Activated CD8-positive, alpha-beta memory T cell treated with anti-CD3 and anti-CD28 coated beads, Interleukin-2, amount 50 U/mL, for 24 hours (primary cell): Measurements from ENCODE around the gene TESPA1.
A peak's percentile ranks its signal among the peaks of the same experiment; 100 is the strongest.
"Not testable (repeated sequence)": the region's sequence is repeated elsewhere in the genome, so short reads cannot be mapped to it uniquely, and the experiment has no call there.

ENCODE experiments used
- DNase-seq: peaks from one replicate; pipeline ENCODE4 v3.0.0-alpha.2; 2020; ENCODE audit errors: extremely low read depth

Gene TESPA1

DNA sequence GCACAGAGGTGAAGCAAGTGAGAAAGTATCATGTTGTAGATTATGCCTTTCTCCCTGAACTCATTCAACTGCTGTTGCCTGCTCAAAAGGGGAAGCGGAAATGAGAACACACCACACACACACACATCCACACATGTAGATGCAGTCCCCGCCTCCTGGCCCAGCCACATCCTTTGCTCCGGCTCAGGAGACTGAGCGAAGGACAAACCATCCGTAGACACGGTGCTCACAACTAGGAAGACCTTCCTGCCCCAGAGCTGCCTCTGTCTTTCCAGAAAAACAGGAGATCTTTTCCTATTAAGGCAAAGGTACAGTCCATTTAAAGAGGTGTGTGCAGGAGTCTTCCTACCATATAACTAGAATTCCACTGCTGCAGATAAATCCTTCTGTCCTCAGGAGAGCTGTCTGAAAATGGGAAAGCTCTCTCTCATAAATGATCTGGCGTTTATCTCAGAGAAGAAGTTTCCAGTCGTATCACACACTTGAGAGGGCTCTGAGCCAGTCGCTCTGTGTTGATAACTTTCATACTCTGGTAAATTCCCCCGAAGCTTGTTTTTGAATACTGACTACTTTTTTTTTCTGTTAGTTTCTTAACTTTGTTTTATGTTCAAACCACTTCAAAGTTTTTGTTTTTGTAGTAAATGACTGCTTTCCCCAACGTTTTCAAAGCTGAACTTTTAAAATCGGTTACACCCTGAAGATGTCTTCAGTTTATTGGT, at the start of gene TESPA1:
Gene TESPA1 (minus strand): TSS at position 105 of the 719 bp plus-strand sequence. CDS start 10,200 bp downstream, outside the sequence.
- peak; percentile 71 for DNase-seq

GRCh38 chr12:55034218-55034617, 49.7 kb upstream of the TESPA1 start:
- DNase-seq = no peak

- DNase-seq = no peak
Measured at GRCh38 chr12:55025508-55025907, 40.9 kb upstream of the TESPA1 start.

- DNase-seq = no peak
Measured at GRCh38 chr12:55024575-55024974, 40.0 kb upstream of the TESPA1 start.

GRCh38 chr12:55019784-55020183, 35.2 kb upstream of the TESPA1 start, which contains the start of gene NEUROD4:
TSS of gene NEUROD4 (plus strand) at chr12:55019974. CDS start at chr12:55026440, 6,466 bp downstream.
- DNase-seq = no peak

GRCh38 chr12:55017416-55017925, 32.9 kb upstream of the TESPA1 start:
- DNase-seq = no peak

DNA sequence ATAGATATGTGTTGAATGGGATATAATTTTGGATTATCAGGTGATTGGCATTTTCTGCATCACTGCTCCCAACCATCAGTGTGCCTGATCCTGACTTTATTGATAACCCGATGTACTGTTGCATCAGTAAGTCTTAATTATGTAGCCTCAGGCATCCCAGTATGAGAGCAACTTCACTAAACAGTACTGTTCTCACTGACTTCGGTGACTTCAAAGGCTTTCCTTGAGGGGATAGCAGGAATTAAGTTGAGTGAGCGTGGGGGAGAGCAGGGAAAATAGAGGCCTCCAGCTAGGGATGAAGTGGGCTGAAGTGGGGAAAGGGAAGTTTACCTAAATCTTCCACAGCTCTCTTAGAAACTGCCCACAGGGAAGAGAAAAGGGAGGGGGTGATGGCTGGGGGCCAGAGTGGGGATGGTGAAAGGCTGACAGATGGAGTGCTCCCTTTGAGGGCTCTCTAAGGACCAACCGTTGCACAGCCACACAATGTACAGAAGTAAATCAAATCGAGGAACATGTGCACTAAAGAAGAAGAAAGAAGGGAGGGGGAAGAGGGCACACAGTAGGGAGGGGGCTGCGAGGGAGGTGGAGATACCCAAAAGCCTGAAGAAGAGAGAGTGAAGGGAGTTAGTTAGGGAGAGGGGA, 24.5 kb upstream of the TESPA1 start:
- no peak for DNase-seq

DNA sequence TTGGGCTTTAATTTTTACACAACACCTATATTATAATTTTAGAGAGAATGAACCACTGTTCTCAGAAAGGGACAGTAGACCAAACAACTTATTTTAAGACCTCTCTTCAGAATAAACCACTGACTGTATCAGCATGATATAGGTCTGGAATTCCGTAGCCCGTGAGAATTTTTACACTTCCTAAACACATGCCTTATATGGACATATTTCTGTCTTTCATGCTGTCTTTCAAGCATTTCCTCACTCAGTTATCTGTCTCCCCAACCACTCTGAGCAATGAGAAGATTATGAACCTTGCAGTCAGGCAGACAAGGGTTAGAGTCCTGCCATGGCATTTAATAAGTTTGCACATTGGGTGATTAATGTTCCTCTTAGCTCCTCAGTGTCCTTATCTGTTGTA, 17.8 kb upstream of the TESPA1 start:
- no peak for DNase-seq

DNA sequence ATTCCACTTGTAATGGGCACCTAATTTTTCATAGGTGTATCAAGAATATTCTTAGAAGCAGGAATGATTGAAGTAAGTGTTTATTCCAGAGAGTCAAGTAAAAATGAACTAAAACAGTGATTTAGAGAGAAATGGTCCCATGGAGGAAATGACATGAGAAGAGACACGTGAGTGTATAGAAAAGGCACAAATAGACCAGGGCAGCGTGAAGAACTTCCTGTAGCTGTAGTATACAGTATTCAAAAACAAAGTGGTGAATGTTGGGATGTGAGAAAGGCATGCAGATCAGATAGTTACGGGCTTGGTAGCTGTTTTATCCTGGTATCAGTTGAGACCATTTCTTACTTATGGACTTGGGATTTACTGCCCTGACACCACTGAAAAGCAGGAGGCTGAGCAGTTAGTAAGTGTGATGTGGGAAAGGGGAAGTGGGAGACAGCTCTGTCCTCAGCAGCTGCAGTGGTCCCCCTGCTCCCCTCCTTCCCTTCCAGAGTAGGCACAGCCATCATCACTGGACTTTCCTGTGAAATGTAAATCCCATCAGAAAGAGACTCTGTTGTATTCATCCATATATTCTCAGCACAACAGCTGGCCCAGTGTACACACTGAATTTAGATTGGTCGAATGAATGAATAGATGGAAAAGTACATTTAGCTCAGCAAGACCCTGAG, 16.8 kb upstream of the TESPA1 start:
- no peak for DNase-seq

DNA sequence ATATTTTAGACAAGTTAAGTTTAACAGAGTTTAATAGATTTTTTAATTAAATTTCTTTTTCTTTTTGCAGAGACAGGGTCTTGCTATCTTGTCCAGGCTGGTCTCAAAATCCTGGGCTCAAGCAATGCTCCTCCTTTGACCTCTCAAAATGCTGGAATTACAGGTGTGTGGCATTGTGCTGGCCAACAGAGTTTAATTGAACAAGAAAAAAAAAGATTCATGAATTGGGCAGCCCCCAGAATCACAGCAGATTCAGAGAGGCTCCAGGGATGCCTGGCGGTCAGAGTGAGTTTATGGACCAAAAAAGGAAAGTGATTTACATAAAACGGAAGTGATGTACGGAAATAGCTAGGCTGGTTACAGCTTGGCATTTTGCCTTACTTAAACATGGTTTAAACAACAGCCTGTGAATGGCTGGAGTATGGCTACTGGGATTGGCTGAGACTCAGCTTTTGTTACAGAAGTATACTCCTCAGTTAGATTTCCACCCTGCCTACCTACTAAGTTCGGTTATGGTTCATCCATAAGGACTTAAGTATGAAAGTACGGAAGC, 14.5 kb upstream of the TESPA1 start:
- no peak for DNase-seq

DNA sequence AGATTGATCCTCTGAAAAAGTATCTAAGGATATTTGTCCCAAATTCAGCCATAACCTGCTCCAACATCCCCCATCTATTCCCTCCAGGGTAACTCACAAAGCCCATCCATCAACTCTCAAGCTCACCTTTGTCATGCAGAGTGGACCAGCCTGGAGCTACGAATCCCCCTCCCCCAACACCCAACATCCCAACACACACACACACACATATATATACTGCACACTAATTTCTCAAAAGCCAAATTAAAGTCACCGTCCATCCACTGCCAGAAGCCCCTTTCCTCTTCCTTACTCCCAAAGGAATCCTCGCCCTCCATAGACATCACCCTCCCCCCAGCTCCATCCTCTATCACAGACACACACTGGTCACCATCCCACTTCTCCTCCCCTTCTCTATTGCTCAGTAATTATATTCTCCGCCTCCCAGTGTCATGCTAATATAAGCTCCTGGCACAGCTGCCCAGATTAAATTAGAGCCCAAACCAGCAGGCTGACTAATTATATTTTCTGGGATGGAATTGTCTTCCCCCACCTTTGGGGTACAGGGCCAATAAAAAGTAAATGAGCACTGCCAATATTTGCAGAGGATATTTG, 13.5 kb upstream of the TESPA1 start:
- DNase-seq = no peak

- DNase-seq = no peak
Measured at GRCh38 chr12:54996205-54996604, 11.6 kb upstream of the TESPA1 start.

GRCh38 chr12:54993181-54993835, 8.7 kb upstream of the TESPA1 start:
- DNase-seq = no peak

GRCh38 chr12:54991991-54992375, 7.4 kb upstream of the TESPA1 start:
- DNase-seq = no peak

- DNase-seq = no peak
Measured at GRCh38 chr12:54991161-54991990, 6.8 kb upstream of the TESPA1 start.

DNA sequence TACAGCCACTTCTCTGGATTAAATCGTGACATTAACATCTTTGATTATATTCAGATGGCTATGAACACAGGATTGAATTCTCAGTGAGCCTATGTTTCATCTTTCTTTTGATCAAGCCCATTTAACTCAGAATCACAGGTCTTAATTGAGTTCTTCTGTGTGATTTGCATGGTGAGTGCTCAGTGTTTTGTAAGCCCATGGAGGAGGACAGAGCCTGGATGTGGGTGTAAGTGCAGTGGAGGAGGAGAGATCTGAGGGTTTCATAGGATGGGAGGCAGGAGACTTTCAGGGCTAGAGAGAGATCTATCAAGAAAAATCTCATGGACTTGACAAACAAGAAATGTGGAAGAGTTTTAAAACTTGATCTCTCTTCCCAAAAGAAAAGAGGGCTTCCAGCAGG, 5.3 kb upstream of the TESPA1 start:
- no peak for DNase-seq

DNA sequence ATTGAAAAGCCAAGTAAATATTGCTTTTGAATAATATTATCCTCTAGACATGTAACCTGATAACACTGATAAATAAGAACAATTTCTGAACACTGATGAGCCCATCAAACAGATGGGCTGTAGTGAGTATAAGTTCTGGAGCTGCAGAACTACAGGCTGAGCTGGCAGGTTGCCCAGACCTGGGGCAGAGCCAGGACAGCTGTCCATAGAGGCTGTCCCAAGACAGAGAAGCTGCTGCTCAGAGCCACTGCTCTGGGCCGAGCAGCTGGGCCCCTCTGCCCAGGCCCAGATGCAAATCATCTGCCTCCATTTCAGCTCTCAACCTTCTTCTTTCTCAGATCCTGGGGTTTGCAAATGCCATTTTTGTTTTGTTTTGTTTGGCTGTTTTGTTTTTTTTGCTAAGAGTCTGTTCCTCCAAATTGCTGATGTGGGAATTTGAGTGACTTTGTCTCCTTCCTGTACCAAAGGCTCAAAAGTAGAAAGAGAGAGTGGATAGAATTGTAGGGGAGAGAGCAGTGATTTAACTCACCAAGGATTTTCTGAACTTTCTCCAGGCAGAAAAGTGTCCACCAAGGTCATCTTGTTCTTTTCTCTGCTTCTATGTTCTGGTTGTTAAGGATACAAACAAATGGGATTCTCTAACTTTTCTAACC, 4.0 kb upstream of the TESPA1 start:
- no peak for DNase-seq

GRCh38 chr12:54987611-54988231, 3.2 kb upstream of the TESPA1 start:
- DNase-seq = no peak

GRCh38 chr12:54986773-54987172, 2.2 kb upstream of the TESPA1 start:
- not testable (repeated sequence) for DNase-seq
